Measurements from ENCODE around the gene SDR42E1. TPM values are rescaled to one million over a fixed set of nuclear protein-coding genes. Genes with fewer than 3 reads are reported as not detected.

The SDR42E1 gene
- total and polyA plus RNA-seq, 10 of the 15 experiments (the other 5 are each of a cell fraction or from before 2014, with no cell fraction given) = 1.4 to 5.5 (median 2.3) TPM

GRCh38 chr16:81940781-81941560 is 70.3 kb downstream of the SDR42E1 start:
- in situ Hi-C loops (cut with MboI) (no loop called here), intact Hi-C loops (cut with micrococcal nuclease; ENCODE audit: unreplicated experiment) (no loop called here)
- TF ChIP-seq TARDBP (IDR thresholded peaks at IDR 0.05; ENCODE audit: borderline replicate concordance) = no peak
- TF ChIP-seq CTCF (IDR thresholded peaks at IDR 0.05 in 2 of 3, conservative IDR thresholded peaks at IDR 0.05 in 1 of 3; ENCODE audit: control insufficient read depth in 2 of 3, extremely low read depth in 1 of 3, insufficient read depth in 1 of 3, low read depth in 3 of 3, low read length in 3 of 3) = peak in 2 of 3 experiments; percentile 20 to 27; a peak in 3 of 6 replicates
- peak; percentile 35; the same call in 2 of the 3 replicates for ATAC-seq
- ChIA-PET SMC1A (ENCODE audit: uncharacterized antibody, unreplicated experiment) (interaction anchor here (1.4 kb wide), 1 partner anchor 289 kb away, joined by 3 read pairs; no protein-coding TSS in a partner anchor), RAD21 (ENCODE audit: unreplicated experiment) (no interaction called here), CTCF (interaction anchor here (0.9 to 1.5 kb wide), 2 partner anchors 36 to 290 kb away, joined by 3 to 4 read pairs; no protein-coding TSS in a partner anchor), POLR2A (no interaction called here)
- BruUV-seq (replicated peaks) = no TSS peak
- no peak overlapping the region for H2AFZ ChIP-seq (ENCODE audit: control insufficient read depth, low read depth, low read length)
- H3K27me3 ChIP-seq (replicated peaks in 1 of 2; ENCODE audit: control insufficient read depth in 2 of 2, insufficient read depth in 2 of 2, low read length in 1 of 2) = no peaks in the 10 kb centered on the region
- H3K79me2 ChIP-seq (ENCODE audit: control insufficient read depth, insufficient read depth, low read length) = no peaks in the 10 kb centered on the region
- no peak overlapping the region for H3K4me2 ChIP-seq (ENCODE audit: control insufficient read depth, insufficient read depth)
- no peak for DNase-seq (ENCODE audit: low read depth, low spot score)
- WGBS (ENCODE audit: insufficient coverage, insufficient replicate concordance, low lambda C conversion rate, missing lambda C conversion rate) = 98% methylated on average over 3 of the region's 3 CpGs
- H3K9ac ChIP-seq (ENCODE audit: control insufficient read depth, insufficient read depth, low read length) = no peak overlapping the region
- H3K36me3 ChIP-seq (ENCODE audit: control insufficient read depth in 2 of 2, insufficient read depth in 2 of 2, low read length in 1 of 2) = peaks cover 43 to 70% of the 10 kb centered on the region in 2 experiments
- no peak for FAIRE-seq
- no peak overlapping the region for H3K4me3 ChIP-seq
- no peak overlapping the region for H3K27ac ChIP-seq (ENCODE audit: control insufficient read depth, insufficient read depth)
- H3K4me1 ChIP-seq (ENCODE audit: control insufficient read depth, insufficient read depth, low read length) = no peaks in the 10 kb centered on the region
- H3K9me3 ChIP-seq (replicated peaks; ENCODE audit: control insufficient read depth, insufficient read depth, low read length) = no peaks in the 10 kb centered on the region
- H4K20me1 ChIP-seq (ENCODE audit: control insufficient read depth, insufficient read depth) = no peaks in the 10 kb centered on the region; the same call in 1 of the 2 replicates
